Brain microvascular endothelial cell (primary cell): ENCODE data around the gene PHF21B.

Experiments used
- DNase-seq: peaks from one replicate; pipeline ENCODE4 v3.0.0-alpha.2; 2020
- H3K27ac ChIP-seq: fragments of 250-450 bp; sonication (Bioruptor Pico); 2 replicates; pipeline ENCODE4 v1.5.1; 2020; ENCODE audit warnings: mild to moderate bottlenecking, moderate library complexity
- H3K27me3 ChIP-seq: fragments of 250-450 bp; sonication (Bioruptor Pico); replicated peaks from 2 replicates; pipeline ENCODE4 v1.5.1; 2020; ENCODE audit warnings: mild to moderate bottlenecking
- H3K36me3 ChIP-seq: fragments of 250-450 bp; sonication (Bioruptor Pico); replicated peaks from 2 replicates; pipeline ENCODE4 v1.5.1; 2020; ENCODE audit warnings: mild to moderate bottlenecking
- H3K4me3 ChIP-seq: 2 replicates; pipeline ENCODE4 v1.5.1; 2011; ENCODE audit warnings: low read depth, mild to moderate bottlenecking, control low read depth, low read length, moderate library complexity
- in situ Hi-C: cut with HindIII; loops from 2 replicates; pipeline ENCODE4 v1.10.0; 2017; ENCODE audit warnings: low sequenced_read_pairs, low pct_ligation_motif_present
- TF ChIP-seq, protein P1 (sequence below): IDR thresholded peaks from 2 replicates; pipeline ENCODE4 v1.5.1; 2011; ENCODE audit warnings: low read depth, mild to moderate bottlenecking, moderate library complexity, low read length, control low read depth, inconsistent platforms; ENCODE audit errors: missing control alignments

Gene PHF21B

DNA sequence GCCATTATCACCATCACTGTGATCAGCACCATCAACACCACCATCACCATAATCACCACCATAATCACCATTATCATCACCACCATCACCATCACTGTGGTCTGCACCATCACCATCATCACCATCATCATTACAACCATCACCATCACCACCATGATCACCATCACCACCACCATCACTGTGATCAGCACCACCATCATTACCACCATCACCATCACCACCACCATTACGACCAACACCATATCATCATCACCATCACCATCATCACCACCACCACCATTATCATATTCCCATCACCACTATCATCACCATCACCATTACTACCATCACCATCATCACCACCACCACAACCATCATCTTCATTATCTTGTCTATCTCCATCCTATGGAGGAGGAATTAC lies 125.2 kb downstream of the PHF21B start:
- Histone ChIP-seq H3K27me3 (no peaks in the 10 kb centered on the region), H3K4me3 (no peak overlapping the region), H3K36me3 (no peaks in the 10 kb centered on the region), H3K27ac (no peak overlapping the region)
- TF ChIP-seq, protein P1, sequence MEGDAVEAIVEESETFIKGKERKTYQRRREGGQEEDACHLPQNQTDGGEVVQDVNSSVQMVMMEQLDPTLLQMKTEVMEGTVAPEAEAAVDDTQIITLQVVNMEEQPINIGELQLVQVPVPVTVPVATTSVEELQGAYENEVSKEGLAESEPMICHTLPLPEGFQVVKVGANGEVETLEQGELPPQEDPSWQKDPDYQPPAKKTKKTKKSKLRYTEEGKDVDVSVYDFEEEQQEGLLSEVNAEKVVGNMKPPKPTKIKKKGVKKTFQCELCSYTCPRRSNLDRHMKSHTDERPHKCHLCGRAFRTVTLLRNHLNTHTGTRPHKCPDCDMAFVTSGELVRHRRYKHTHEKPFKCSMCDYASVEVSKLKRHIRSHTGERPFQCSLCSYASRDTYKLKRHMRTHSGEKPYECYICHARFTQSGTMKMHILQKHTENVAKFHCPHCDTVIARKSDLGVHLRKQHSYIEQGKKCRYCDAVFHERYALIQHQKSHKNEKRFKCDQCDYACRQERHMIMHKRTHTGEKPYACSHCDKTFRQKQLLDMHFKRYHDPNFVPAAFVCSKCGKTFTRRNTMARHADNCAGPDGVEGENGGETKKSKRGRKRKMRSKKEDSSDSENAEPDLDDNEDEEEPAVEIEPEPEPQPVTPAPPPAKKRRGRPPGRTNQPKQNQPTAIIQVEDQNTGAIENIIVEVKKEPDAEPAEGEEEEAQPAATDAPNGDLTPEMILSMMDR, result no peak
- no peak for DNase-seq
- in situ Hi-C loops, result no loop called here

DNA sequence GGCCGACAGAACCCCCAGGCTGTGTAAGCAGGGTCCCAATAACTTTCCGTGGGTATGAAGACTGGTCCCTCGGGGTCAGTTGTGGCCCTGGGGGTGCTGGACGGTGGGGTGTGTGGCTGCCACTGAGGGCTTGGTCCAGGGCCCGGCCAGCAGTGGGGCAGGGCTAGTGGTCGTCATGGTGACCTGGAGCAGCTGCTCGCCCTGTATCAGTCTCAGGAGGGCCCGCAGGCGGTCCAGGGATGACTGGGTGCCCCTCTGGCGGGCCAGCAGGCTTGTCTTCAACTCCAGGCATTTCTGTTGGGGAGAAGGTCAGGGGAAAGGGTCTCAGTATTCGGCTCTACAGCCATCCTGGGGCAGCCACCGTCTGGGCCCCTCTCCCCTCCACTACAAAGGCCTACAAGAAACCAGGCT lies 126.8 kb downstream of the PHF21B start:
- TF ChIP-seq, protein P1, result no peak
- no peaks in the 10 kb centered on the region for H3K36me3 ChIP-seq
- DNase-seq, result no peak
- H3K27me3 ChIP-seq, result no peaks in the 10 kb centered on the region
- H3K4me3 ChIP-seq, result no peak overlapping the region
- in situ Hi-C loops, result no loop called here
- no peak overlapping the region for H3K27ac ChIP-seq

DNA sequence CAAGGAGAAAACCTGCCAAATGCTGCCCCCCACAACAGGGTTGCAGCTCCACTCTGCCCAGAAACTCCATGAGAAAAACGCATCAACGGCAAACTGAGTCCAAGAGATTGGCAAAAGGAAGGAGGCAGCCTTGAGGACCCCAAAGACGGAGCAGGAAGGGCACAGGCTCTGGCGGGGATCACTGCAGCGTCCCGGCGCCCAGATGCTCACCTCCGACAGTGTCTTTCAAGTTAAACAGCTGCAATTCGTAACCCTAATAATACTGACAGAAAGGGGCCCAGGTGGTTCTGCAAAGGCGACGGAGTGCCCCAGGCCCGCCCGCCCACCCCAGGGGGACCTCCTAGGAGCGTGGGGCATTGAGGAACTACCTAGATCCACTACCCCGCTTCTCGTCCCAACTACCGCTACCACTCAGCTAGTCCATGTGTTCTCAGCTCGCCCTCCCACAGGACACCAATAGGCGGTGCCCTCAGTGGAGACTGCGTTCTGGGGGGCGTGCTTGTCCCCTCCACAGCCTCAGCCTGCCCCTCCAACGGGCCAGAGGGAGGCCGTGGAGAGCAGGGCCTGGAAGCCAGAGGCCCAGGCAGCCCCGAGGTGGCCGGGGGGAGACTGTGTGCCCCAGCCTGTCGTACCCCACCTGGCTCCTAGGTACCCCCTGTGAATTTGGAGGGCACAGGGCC lies 127.4 kb downstream of the PHF21B start:
- DNase-seq, result no peak
- H3K4me3 ChIP-seq, result no peak overlapping the region
- no peak overlapping the region for H3K27ac ChIP-seq
- in situ Hi-C loops, result no loop called here
- TF ChIP-seq, protein P1, result no peak
- no peaks in the 10 kb centered on the region for H3K27me3 ChIP-seq
- no peaks in the 10 kb centered on the region for H3K36me3 ChIP-seq

DNA sequence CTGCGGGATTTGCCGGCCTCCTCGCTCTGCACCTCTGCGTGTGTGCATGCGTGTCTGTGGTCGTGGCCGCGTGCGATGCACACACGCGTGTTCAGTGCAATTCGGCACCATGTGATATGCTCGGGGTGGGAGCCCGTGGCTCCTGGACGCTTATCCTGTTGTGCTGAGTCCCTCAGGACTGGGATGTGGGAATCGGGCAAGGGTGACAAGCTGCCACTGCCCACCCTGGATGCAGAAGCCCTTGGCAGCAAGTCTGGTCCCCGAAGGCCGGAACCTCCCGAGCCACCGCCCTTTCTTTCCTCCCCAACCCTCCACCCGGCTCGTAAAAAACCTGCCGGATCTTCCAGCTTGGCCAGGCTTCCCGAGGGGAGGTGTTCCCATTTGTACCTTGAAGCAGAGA lies 128.2 kb downstream of the PHF21B start:
- H3K36me3 ChIP-seq, result no peaks in the 10 kb centered on the region
- no peak for DNase-seq
- H3K4me3 ChIP-seq, result no peak overlapping the region
- in situ Hi-C loops, result no loop called here
- TF ChIP-seq, protein P1, result no peak
- H3K27me3 ChIP-seq, result no peaks in the 10 kb centered on the region
- no peak overlapping the region for H3K27ac ChIP-seq

DNA sequence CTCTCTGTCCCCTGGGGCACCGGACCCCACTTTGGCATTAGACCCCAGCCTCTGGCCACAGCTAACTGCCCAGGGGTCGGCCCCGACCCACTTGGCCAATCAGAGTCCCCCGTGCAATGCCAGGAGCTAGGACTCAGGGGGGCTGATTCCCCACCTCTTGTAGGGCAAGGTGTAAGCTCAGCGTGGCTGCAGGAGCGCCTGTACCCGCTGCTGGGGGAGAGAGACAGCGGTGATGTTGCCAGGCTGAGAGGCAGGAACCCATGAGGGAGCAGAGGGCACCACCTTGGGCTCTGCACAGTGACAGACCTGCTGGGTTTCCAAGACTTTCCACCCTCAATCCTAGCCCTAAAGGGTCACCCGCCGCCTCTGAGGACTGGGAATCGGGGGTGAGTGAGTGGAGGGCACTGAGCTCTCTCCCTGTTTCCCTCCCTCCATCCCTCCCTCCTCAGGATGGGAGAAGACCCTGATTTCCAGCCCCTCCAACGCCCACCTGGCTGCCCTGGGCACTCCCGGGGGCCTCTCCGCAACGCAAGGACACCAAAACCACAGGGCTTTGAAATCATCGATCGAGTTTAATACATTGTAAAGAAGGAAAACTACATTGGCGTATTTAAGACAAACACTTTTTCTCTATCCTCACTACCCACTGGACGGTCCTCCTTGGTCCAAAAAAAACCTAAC lies 129.1 kb downstream of the PHF21B start:
- Histone ChIP-seq H3K4me3 (no peak overlapping the region), H3K27ac (no peak overlapping the region), H3K36me3 (no peaks in the 10 kb centered on the region), H3K27me3 (no peaks in the 10 kb centered on the region)
- in situ Hi-C loops, result no loop called here
- TF ChIP-seq, protein P1, result no peak
- no peak for DNase-seq
